ENCODE results near the gene CHRNA4.
A peak's percentile ranks its signal among the peaks of the same experiment; 100 is the strongest.
"Not testable (repeated sequence)": the region's sequence is repeated elsewhere in the genome, so short reads cannot be mapped to it uniquely, and the experiment has no call there.

CHRNA4 gene

GRCh38 chr20:63397155-63397843 is 36.1 kb upstream of the CHRNA4 start:
- DNase-seq = no peak

GRCh38 chr20:63396300-63396699 is 35.2 kb upstream of the CHRNA4 start:
- no peak for DNase-seq

DNA sequence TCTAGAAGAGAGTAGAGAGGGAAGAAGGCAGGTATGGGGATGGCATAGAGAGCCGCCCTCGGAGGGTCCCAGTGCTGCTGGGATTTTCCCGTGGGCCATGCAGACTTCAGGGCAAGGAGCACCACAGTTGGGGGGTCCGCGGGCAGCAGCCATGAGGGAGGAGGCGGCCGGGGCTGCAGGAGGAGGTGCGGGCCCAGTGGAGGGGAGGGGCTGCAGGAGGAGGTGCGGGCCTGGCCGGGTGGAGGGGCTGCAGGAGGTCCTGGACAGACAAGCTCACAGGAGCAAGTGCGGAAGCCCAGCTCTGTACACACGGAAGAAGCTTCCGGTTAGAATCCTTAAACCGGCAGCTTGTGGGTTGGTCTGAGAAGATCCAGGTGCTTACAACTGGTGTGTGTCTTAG is 34.6 kb upstream of the CHRNA4 start:
- no peak for DNase-seq

DNA sequence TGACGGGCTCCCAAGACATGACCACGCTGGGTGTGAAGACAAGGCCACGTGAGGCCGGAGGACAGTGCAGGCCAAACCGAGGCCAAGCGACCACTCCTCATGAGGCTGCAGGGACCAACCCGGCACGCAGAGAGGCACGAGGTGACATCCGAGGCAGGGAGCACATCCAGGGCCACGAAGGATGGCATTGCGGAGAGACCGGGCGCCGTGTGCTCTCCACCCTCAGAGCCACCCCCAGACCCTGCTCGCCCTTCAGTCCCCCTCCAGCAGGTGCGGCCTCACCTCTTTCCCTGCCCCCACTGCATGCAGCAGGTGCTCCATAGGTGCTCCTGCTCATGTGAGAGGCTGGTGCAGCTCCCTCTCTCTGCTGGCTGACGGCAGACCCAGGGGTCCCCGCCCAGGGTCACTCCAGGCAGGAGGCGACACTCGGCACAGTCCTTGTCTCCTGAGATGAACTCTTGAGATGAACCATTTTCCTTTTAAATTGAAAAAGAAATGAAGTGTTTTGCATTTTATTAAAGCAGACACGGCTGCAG is 33.8 kb upstream of the CHRNA4 start:
- DNase-seq = no peak

GRCh38 chr20:63394069-63394919 is 33.1 kb upstream of the CHRNA4 start:
- DNase-seq = peak; percentile 84

DNA sequence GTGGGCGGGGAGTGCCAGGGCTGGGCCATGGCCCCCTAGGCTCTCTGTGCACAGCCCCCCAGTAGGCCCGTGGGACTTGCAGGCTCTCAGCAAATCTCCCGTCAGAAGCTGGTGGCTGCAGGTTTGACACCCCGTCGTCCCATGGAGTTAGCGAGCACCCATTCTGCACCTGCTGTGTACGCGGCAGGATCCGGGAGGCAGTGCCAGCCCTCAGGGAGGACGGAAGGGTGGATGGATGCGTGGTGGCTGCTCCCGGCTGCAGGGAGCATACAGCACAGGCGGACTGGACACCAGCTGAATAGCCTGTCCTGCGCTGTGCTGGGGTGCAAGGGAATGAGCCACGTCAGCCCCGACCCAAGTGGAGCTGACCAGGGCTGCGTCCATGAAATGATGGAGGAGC is 32.4 kb upstream of the CHRNA4 start:
- DNase-seq = no peak

GRCh38 chr20:63392465-63393365 is 31.6 kb upstream of the CHRNA4 start:
- DNase-seq = no peak

DNA sequence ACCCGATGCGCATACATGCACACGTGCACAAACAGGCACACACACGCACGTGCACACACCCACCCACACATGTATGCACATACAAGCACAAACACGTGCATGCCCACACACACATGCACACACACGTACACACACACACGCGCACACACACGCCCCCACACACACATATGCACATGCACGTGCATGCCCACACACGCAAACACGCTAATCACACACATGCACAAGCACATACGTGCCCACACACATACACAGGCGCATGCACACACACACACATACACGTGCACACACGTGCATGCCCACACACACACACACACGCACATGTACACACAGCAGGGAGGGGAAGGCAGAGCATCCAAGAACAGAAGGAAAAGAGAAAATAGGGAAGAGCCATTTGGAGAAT is 26.8 kb upstream of the CHRNA4 start:
- DNase-seq = no peak

DNA sequence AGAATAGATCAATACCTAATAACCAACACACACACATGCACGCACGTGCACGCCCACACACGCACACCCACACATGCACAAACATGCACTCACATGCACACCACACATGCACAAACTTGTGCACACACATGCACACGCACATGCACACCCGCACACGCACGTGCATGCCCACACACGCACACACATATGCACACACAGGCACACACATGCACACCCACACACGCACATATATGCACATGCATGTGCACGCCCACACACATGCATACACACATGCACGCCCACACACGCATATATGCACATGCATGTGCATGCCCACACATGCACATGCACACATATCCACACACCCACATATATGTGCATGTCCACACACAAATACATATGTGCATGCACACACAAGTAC is 26.2 kb upstream of the CHRNA4 start:
- no peak for DNase-seq

GRCh38 chr20:63386491-63386890 is 25.3 kb upstream of the CHRNA4 start:
- no peak for DNase-seq

DNA sequence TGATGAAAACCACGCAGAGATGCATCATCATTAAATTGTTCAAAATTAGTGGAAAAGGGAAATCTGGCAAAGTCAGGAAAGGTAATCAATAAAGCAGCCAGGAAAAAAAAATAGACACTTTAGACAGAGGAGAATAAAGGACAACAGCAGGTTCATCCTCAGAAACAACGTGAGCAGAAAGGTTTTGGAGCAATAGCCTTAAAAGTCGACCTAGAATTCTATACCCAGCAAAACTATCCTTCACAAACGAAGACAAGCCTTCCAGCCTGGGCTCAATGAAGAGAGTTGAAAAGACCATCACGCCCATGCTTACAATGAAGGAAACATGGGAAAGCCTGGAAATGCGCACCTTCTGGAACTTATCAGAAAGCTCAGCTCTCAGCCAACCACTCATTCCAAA is 24.7 kb upstream of the CHRNA4 start:
- no peak for DNase-seq

DNA sequence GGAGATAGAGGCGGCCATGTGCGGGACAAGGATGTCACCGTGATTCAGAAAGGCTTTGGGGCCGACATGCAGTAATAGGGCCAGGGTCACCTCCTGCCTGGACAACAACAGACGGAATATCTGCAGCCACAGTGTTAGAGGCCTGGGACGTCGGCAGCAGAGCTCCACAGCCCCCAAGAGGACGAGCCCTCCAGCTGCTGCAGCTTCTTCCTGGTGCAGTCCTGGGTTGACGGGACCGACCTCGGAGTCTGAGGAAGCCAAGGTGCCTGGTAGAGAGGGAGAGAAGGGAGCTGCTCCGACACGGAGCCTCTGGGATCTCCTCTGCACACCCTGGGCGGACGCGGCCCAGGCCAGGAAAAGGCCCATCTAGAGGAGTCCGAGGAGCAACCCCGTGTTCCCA is 23.2 kb upstream of the CHRNA4 start:
- DNase-seq = no peak

- DNase-seq = no peak
These were observed 22.4 kb upstream of the CHRNA4 start for GRCh38 chr20:63383556-63383955.

DNA sequence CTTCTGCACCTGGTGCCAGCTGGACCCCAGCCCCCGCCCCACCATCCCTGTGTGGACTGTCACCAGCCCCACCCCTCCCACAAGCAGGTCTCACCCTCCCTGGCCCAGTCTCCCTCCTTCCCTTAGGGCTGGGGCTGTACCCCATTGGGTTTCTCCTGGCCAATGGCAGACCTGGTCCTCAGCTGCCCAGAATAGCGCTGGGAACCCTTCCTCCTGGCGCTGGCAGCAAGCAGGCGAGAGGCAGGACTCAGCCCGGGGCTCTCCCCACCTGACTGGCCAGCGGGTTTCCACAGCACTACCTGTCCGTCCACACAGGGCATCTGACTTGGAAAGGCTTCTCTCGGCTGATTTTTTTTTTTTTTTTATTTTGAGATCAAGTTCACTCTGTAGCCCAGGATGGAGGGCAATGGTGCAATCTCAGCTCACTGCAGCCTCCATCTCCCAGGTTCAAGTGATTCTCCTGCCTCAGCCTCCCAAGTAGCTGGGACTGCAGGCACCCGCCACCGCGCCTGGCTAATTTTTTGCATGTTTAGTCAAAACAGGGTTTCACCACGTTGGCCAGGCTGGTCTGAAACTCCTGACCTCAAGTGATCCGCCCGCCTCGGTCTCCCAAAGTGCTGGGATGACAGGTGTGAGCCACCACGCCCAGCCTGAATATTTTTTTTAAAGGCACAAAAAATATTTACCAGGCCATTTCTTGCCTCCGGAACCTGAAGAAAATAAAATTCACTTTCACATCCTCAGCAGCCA is 21.6 kb upstream of the CHRNA4 start:
- DNase-seq = no peak

DNA sequence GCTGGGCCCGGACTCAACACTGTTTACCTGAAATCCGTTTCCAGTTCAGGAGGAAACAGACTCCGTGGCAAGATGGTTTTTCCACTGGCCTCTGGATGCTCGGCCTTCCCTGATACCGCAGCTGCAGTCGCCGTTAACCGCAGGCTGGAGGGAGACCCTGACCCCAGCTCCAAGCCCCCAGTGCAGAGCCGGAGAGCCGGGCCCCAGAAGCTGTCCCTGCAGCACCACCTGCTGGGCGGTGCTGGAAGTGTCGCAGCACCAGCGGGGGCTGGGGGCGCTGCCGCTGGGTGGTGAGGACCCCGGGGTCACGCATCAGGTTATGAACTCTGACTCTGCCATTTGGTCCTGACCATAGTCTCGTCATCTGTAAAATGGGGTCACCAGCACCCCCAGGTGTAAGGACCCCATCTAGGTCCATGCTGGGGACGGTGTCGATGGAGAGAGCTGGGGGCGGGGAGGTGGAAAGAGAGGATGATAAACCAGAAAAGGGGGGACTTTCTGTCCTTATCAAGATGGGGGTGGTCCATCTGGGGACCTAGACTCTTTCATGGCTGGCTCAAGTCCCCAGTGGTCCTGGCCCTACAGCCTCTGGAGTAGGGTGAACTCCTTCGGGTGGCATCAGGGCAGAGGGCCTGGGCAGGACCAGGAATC is 20.8 kb upstream of the CHRNA4 start:
- no peak for DNase-seq

- no peak for DNase-seq
These were observed 19.3 kb upstream of the CHRNA4 start for GRCh38 chr20:63380346-63380870.

- not testable (repeated sequence) for DNase-seq
These were observed 18.7 kb upstream of the CHRNA4 start for GRCh38 chr20:63379872-63380271.

- DNase-seq = no peak
These were observed 18.1 kb upstream of the CHRNA4 start for GRCh38 chr20:63379296-63379695.

- DNase-seq = no peak
These were observed 17.5 kb upstream of the CHRNA4 start for GRCh38 chr20:63378626-63379025.

GRCh38 chr20:63377951-63378381 is 16.8 kb upstream of the CHRNA4 start:
- DNase-seq = no peak

- DNase-seq = no peak
These were observed 16.2 kb upstream of the CHRNA4 start for GRCh38 chr20:63377256-63377941.
